Thyroid gland (tissue), 4 donors: ENCODE measurements around the gene SPSB4. TPM values are rescaled to one million over a fixed set of nuclear protein-coding genes. Genes with fewer than 3 reads are reported as not detected.

Source experiments
- DNase-seq, 2 donors: peaks; one replicate each; pipeline ENCODE4 v3.0.0-alpha.2; 2019
- H3K27ac ChIP-seq, 3 donors: fragments of 200-600 bp; sonication (generic); 1 replicate in 2 of 3; 2 replicates in 1 of 3; pipeline ENCODE4 v1.5.1; 2016 to 2019; ENCODE audit warnings: mild to moderate bottlenecking in 1 of 3, moderate library complexity in 1 of 3
- H3K27me3 ChIP-seq: fragments of 200-600 bp; sonication (generic); one replicate; pipeline ENCODE4 v1.5.1; 2019
- H3K36me3 ChIP-seq, 2 donors: fragments of 200-600 bp; sonication (generic); one replicate each; pipeline ENCODE4 v1.5.1; 2016 to 2019
- H3K4me1 ChIP-seq, 2 donors: fragments of 200-600 bp; sonication (generic); one replicate each; pipeline ENCODE4 v1.5.1; 2017 to 2019
- H3K4me3 ChIP-seq, 3 donors: fragments of 200-600 bp; sonication (generic); replicated peaks in 1 of 3; 1 replicate in 2 of 3; 2 replicates in 1 of 3; pipeline ENCODE4 v1.5.1; 2016; ENCODE audit warnings: mild to moderate bottlenecking in 1 of 3
- H3K9me3 ChIP-seq: fragments of 200-600 bp; sonication (generic); one replicate; pipeline ENCODE4 v1.5.1; 2017
- POLR2A ChIP-seq, 2 donors: fragments of 450-650 bp; IDR thresholded peaks; one replicate each; pipeline ENCODE4 v1.6.1; 2017; ENCODE audit warnings: antibody characterized with exemption in 2 of 2, mild to moderate bottlenecking in 2 of 2, moderate library complexity in 1 of 2
- WGBS, 2 donors: methylation state at CpG; one replicate each; pipeline ENCODE4 v1.1.5; 2017; 5-methylcytosine and 5-hydroxymethylcytosine counted together
- intact Hi-C: fragments of 100-400 bp; cut with DNase I; formaldehyde crosslinking; loops from one replicate; pipeline ENCODE4 v1.15.1; 2023
- total RNA-seq, 4 donors: library from RNA; depleted of rRNA; stranded (reverse); fragments of >200 nt; gene quantifications; one replicate each; pipeline ENCODE4 v1.2.3, GENCODE V29; 2016
- TF ChIP-seq, protein P1 (sequence below), 6 experiments: fragments of 200-600 bp in 3 of 6; fragments of 450-650 bp in 3 of 6; sonication (generic) in 3 of 6; IDR thresholded peaks; one replicate each; pipeline ENCODE4 v1.5.1; 2016 to 2019; ENCODE audit warnings: antibody characterized with exemption in 6 of 6, mild to moderate bottlenecking in 2 of 6, inconsistent platforms in 1 of 6, moderate library complexity in 1 of 6

Gene SPSB4
- total RNA-seq, 4 donors from 2014 or later = 1.2 TPM; not detected in 3

- intact Hi-C loops = no loop called here
- Histone ChIP-seq H3K4me1 (no peaks in the 10 kb centered on the region), H3K4me3 (no peak overlapping the region), H3K27ac (no peak overlapping the region), H3K27me3 (no peaks in the 10 kb centered on the region), H3K9me3 (no peaks in the 10 kb centered on the region), H3K36me3 (no peaks in the 10 kb centered on the region)
- 65 to 69% methylated on average over 6 of the region's 6 CpGs for WGBS, 2 donors
- no peak for TF ChIP-seq POLR2A (IDR thresholded peaks at IDR 0.05)
- TF ChIP-seq, protein P1, sequence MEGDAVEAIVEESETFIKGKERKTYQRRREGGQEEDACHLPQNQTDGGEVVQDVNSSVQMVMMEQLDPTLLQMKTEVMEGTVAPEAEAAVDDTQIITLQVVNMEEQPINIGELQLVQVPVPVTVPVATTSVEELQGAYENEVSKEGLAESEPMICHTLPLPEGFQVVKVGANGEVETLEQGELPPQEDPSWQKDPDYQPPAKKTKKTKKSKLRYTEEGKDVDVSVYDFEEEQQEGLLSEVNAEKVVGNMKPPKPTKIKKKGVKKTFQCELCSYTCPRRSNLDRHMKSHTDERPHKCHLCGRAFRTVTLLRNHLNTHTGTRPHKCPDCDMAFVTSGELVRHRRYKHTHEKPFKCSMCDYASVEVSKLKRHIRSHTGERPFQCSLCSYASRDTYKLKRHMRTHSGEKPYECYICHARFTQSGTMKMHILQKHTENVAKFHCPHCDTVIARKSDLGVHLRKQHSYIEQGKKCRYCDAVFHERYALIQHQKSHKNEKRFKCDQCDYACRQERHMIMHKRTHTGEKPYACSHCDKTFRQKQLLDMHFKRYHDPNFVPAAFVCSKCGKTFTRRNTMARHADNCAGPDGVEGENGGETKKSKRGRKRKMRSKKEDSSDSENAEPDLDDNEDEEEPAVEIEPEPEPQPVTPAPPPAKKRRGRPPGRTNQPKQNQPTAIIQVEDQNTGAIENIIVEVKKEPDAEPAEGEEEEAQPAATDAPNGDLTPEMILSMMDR (IDR thresholded peaks at IDR 0.05) = no peak
- no peak for DNase-seq
These were observed 36.6 kb downstream of the SPSB4 start for GRCh38 chr3:141087778-141088130.

DNA sequence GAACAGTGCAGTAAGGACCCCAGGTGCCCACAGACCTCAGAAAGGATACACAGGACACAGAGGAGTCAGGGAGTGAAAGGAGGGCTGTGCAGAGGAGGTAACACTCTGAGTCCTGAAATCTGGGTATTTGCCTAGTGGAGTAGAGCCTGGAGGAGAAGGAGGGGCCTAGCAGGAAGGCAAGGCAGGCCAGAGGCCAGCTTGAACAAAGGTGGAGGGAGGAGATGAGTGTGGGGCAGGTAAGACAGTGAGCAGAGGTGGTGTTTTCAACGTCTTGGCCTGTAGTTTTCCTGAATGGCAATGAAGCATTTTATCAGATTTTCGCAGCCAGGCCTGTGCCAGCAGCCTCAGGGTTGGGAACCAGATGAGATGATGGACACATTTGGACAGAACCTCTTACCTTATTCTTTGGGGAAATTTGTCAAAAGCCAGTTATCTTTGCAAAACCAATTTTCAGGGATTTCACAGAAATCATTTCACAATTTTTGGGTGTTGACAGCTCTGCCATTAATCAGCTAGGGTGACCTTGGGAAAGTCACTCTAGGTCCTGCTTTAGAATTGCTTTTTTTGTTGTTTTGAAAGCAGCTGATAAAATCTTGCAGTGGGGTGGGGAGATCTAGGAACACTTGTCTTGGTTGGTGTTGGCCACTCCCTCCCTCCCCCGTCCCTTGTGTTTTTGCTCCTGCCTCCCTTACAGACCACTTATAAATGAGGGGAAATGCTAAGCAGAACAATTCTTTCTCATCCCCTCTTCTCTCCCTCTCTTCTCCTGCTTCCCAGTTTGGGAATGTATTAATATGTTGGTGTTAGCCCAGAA lies 38.4 kb downstream of the SPSB4 start:
- H3K36me3 ChIP-seq = no peaks in the 10 kb centered on the region
- no peaks in the 10 kb centered on the region for H3K4me1 ChIP-seq
- H3K9me3 ChIP-seq = no peaks in the 10 kb centered on the region
- no peak for TF ChIP-seq POLR2A (IDR thresholded peaks at IDR 0.05)
- TF ChIP-seq, protein P1 (IDR thresholded peaks at IDR 0.05) = no peak
- H3K27ac ChIP-seq = no peak overlapping the region
- H3K4me3 ChIP-seq = no peak overlapping the region
- WGBS, 2 donors = 70 to 78% methylated on average over 3 of the region's 3 CpGs
- intact Hi-C loops = no loop called here
- no peak for DNase-seq
- no peaks in the 10 kb centered on the region for H3K27me3 ChIP-seq

DNA sequence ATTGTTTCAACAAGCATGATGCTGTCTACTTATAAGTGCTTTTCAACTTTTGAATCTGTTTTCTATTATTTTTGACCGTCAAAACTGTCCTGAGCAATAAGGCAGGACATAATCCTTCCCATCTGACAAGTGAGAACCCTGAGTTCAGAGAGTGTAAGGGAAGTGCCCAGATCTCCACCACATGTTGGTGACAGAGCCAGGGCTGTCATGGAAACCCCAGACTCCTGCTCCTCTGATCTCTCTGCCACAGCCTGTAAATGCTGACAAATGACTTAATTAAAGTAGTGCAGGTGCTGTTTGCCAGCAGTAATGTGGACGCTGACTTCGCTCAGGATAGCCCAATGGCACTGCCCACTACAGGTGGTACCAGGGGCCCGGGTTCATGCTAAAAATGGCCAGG lies 40.3 kb downstream of the SPSB4 start:
- Histone ChIP-seq H3K27ac (no peak overlapping the region), H3K4me1 (no peaks in the 10 kb centered on the region), H3K36me3 (no peaks in the 10 kb centered on the region), H3K27me3 (no peaks in the 10 kb centered on the region), H3K9me3 (no peaks in the 10 kb centered on the region), H3K4me3 (no peak overlapping the region)
- WGBS, 2 donors = 86 to 87% methylated on average over 4 of the region's 4 CpGs
- no peak for DNase-seq
- intact Hi-C loops = no loop called here
- TF ChIP-seq, protein P1 (IDR thresholded peaks at IDR 0.05) = no peak
- TF ChIP-seq POLR2A (IDR thresholded peaks at IDR 0.05) = no peak

GRCh38 chr3:141092663-141093062 lies 41.5 kb downstream of the SPSB4 start:
- Histone ChIP-seq H3K4me1 (no peaks in the 10 kb centered on the region), H3K27me3 (no peaks in the 10 kb centered on the region), H3K9me3 (no peaks in the 10 kb centered on the region), H3K4me3 (no peak overlapping the region), H3K27ac (no peak overlapping the region), H3K36me3 (no peaks in the 10 kb centered on the region)
- intact Hi-C loops = no loop called here
- TF ChIP-seq, protein P1 (IDR thresholded peaks at IDR 0.05) = no peak
- 60 to 88% methylated on average over 5 to 6 of the region's 6 CpGs for WGBS, 2 donors
- no peak for DNase-seq

DNA sequence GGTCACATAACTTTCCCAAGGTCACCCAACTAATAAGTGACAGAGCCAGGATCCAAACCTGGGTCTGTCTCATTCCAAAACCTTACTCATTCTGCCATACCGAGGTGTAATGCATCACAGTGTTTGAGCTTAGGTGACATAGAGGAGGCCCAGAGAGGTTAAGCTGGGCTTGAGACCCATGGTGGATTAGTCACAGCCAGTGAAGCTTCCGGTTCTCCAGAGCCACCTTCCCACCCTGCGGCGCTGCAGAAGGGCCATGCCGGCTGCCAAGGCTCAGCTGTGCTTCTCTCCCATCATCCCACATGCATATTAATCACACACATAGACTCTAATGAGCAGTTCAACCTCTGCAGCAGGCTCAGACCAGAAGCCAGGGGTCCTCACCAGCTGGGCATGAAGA lies 42.2 kb downstream of the SPSB4 start:
- intact Hi-C loops = no loop called here
- Histone ChIP-seq H3K4me1 (no peaks in the 10 kb centered on the region), H3K9me3 (no peaks in the 10 kb centered on the region), H3K4me3 (no peak overlapping the region), H3K27me3 (no peaks in the 10 kb centered on the region), H3K27ac (no peak overlapping the region), H3K36me3 (no peaks in the 10 kb centered on the region)
- no peak for DNase-seq
- no peak for TF ChIP-seq POLR2A (IDR thresholded peaks at IDR 0.05)
- TF ChIP-seq, protein P1 (IDR thresholded peaks at IDR 0.05) = no peak
- WGBS, 2 donors = 86% methylated on average over 5 of the region's 5 CpGs
